Activated CD8-positive, alpha-beta memory T cell treated with anti-CD3 and anti-CD28 coated beads, Interleukin-2, amount 50 U/mL, for 24 hours (primary cell): ENCODE results near the gene KCNK15.

Source experiments
- DNase-seq: peaks from one replicate; pipeline ENCODE4 v3.0.0-alpha.2; 2020; ENCODE audit errors: extremely low read depth

Gene KCNK15

GRCh38 chr20:44715499-44716308 is 30.0 kb upstream of the KCNK15 start:
- no peak for DNase-seq

- DNase-seq, result no peak
Measured at GRCh38 chr20:44716309-44717106, 29.2 kb upstream of the KCNK15 start.

- no peak for DNase-seq
Measured at GRCh38 chr20:44717986-44718385, 27.7 kb upstream of the KCNK15 start.

GRCh38 chr20:44719841-44720240 is 25.8 kb upstream of the KCNK15 start:
- no peak for DNase-seq

GRCh38 chr20:44720621-44720996 is 25.1 kb upstream of the KCNK15 start:
- no peak for DNase-seq

GRCh38 chr20:44720997-44721784 is 24.5 kb upstream of the KCNK15 start:
- DNase-seq, result no peak

GRCh38 chr20:44721785-44722054 is 23.9 kb upstream of the KCNK15 start:
- no peak for DNase-seq

- DNase-seq, result no peak
Measured at GRCh38 chr20:44722990-44723389, 22.7 kb upstream of the KCNK15 start.

GRCh38 chr20:44723391-44723790 is 22.3 kb upstream of the KCNK15 start:
- DNase-seq, result no peak

GRCh38 chr20:44723798-44724362 is 21.8 kb upstream of the KCNK15 start:
- no peak for DNase-seq

- no peak for DNase-seq
Measured at GRCh38 chr20:44724423-44725091, 21.1 kb upstream of the KCNK15 start.

GRCh38 chr20:44725837-44726236 is 19.8 kb upstream of the KCNK15 start:
- DNase-seq, result no peak

GRCh38 chr20:44727039-44727438 is 18.6 kb upstream of the KCNK15 start:
- no peak for DNase-seq

GRCh38 chr20:44727651-44728050 is 18.0 kb upstream of the KCNK15 start:
- no peak for DNase-seq

- no peak for DNase-seq
Measured at GRCh38 chr20:44728801-44729443, 16.7 kb upstream of the KCNK15 start.

- no peak for DNase-seq
Measured at GRCh38 chr20:44730441-44730840, 15.2 kb upstream of the KCNK15 start.

- no peak for DNase-seq
Measured at GRCh38 chr20:44731657-44732056, 14.0 kb upstream of the KCNK15 start.

GRCh38 chr20:44732327-44732726 is 13.3 kb upstream of the KCNK15 start:
- DNase-seq, result no peak

GRCh38 chr20:44733341-44734069 is 12.2 kb upstream of the KCNK15 start:
- DNase-seq, result no peak

- DNase-seq, result no peak
Measured at GRCh38 chr20:44734938-44735337, 10.7 kb upstream of the KCNK15 start.

GRCh38 chr20:44735816-44736169 is 9.9 kb upstream of the KCNK15 start:
- no peak for DNase-seq
